Ishikawa (cell line): Measurements from ENCODE around the gene GALNT9.

ENCODE experiments used
- CEBPB ChIP-seq: IDR thresholded peaks from 2 replicates; pipeline ENCODE4 v1.6.1; 2012
- EP300 ChIP-seq: IDR thresholded peaks from 2 replicates; pipeline ENCODE4 v1.6.1; 2012; ENCODE audit warnings: borderline replicate concordance
- FOXM1 ChIP-seq: IDR thresholded peaks from 2 replicates; pipeline ENCODE4 v1.6.1; 2012; ENCODE audit warnings: low read depth, borderline replicate concordance

GRCh38 chr12:132155771-132156572 is 173.4 kb downstream of the GALNT9 start:
- TF ChIP-seq CEBPB (no peak), FOXM1 (no peak), EP300 (no peak)
